Neutrophil (primary cell): ENCODE results near the gene RDH13.

Experiments used
- H3K27ac ChIP-seq: fragments of 200-600 bp; sonication (generic); 2 replicates; pipeline ENCODE4 v1.5.1; 2016; ENCODE audit warnings: mild to moderate bottlenecking, moderate library complexity
- H3K27me3 ChIP-seq: fragments of 200-600 bp; sonication (generic); 2 replicates; pipeline ENCODE4 v1.6.0; 2016; ENCODE audit warnings: mild to moderate bottlenecking
- H3K36me3 ChIP-seq: fragments of 200-600 bp; sonication (generic); 2 replicates; pipeline ENCODE4 v1.5.1; 2017
- H3K4me1 ChIP-seq, 2 experiments: fragments of 200-600 bp in 1 of 2; sonication (generic) in 1 of 2; 1 replicate in 1 of 2; 2 replicates in 1 of 2; pipeline versions ENCODE4 v1.5.1 to v1.6.1; 2013 to 2016; ENCODE audit warnings: low read depth in 1 of 2, low read length in 1 of 2, mild to moderate bottlenecking in 1 of 2, moderate library complexity in 1 of 2; ENCODE audit not compliant: control insufficient read depth in 1 of 2, insufficient read depth in 1 of 2
- H3K4me3 ChIP-seq, 2 experiments: fragments of 200-600 bp in 1 of 2; sonication (generic) in 1 of 2; 1 replicate in 1 of 2; 2 replicates in 1 of 2; pipeline ENCODE4 v1.5.1; 2013 to 2016; ENCODE audit warnings: low read depth in 1 of 2, low read length in 1 of 2, mild to moderate bottlenecking in 1 of 2, moderate library complexity in 1 of 2
- H3K9me3 ChIP-seq: fragments of 200-600 bp; sonication (generic); 2 replicates; pipeline ENCODE4 v1.5.1; 2016
- CTCF ChIP-seq: fragments of 200-600 bp; sonication (generic); IDR thresholded peaks from 2 replicates; pipeline ENCODE4 v1.5.1; 2016; ENCODE audit warnings: antibody characterized with exemption

Gene RDH13

GRCh38 chr19:55094456-55095259, 31.7 kb upstream of the RDH13 start:
- Histone ChIP-seq H3K36me3 (peaks cover 84% of the 10 kb centered on the region), H3K4me1 (no peaks in the 10 kb centered on the region), H3K4me3 (no peak overlapping the region), H3K9me3 (no peaks in the 10 kb centered on the region), H3K27me3 (no peaks in the 10 kb centered on the region), H3K27ac (no peak overlapping the region)
- no peak for TF ChIP-seq CTCF

GRCh38 chr19:55092423-55093318, 29.7 kb upstream of the RDH13 start:
- H3K4me3 ChIP-seq, result no peak overlapping the region
- H3K27ac ChIP-seq, result no peak overlapping the region
- H3K27me3 ChIP-seq, result peaks cover 10% of the 10 kb centered on the region
- peaks cover 0 to 1% of the 10 kb centered on the region in 2 experiments for H3K4me1 ChIP-seq
- H3K36me3 ChIP-seq, result peaks cover 71% of the 10 kb centered on the region
- no peak for TF ChIP-seq CTCF
- no peaks in the 10 kb centered on the region for H3K9me3 ChIP-seq

GRCh38 chr19:55091955-55092354, 29.0 kb upstream of the RDH13 start:
- no peak overlapping the region for H3K27ac ChIP-seq
- H3K9me3 ChIP-seq, result no peaks in the 10 kb centered on the region
- H3K4me1 ChIP-seq, result peaks cover 4 to 9% of the 10 kb centered on the region in 2 experiments
- no peak for TF ChIP-seq CTCF
- peaks cover 66% of the 10 kb centered on the region for H3K36me3 ChIP-seq
- peaks cover 17% of the 10 kb centered on the region for H3K27me3 ChIP-seq
- no peak overlapping the region for H3K4me3 ChIP-seq

GRCh38 chr19:55091126-55091910, 28.4 kb upstream of the RDH13 start:
- Histone ChIP-seq H3K36me3 (peaks cover 64% of the 10 kb centered on the region), H3K27ac (no peak overlapping the region), H3K4me3 (no peak overlapping the region), H3K9me3 (no peaks in the 10 kb centered on the region), H3K27me3 (peaks cover 23% of the 10 kb centered on the region), H3K4me1 (peaks cover 6 to 12% of the 10 kb centered on the region in 2 experiments)
- TF ChIP-seq CTCF, result no peak

- H3K4me1 ChIP-seq, result peaks cover 6 to 12% of the 10 kb centered on the region in 2 experiments
- H3K9me3 ChIP-seq, result no peaks in the 10 kb centered on the region
- H3K27ac ChIP-seq, result no peak overlapping the region
- no peak for TF ChIP-seq CTCF
- H3K36me3 ChIP-seq, result peaks cover 56% of the 10 kb centered on the region
- H3K4me3 ChIP-seq, result no peak overlapping the region
- peaks cover 31% of the 10 kb centered on the region for H3K27me3 ChIP-seq
Measured at GRCh38 chr19:55090564-55090963, 27.6 kb upstream of the RDH13 start.
